ENCODE results near the gene ACP2.
"Not testable (repeated sequence)": the region's sequence is repeated elsewhere in the genome, so short reads cannot be mapped to it uniquely, and the experiment has no call there.

Gene ACP2

GRCh38 chr11:47198161-47198560 lies 50.5 kb downstream of the ACP2 start:
- not testable (repeated sequence) for DNase-seq (ENCODE audit: low read depth)

GRCh38 chr11:47192111-47192510 lies 56.5 kb downstream of the ACP2 start:
- DNase-seq (ENCODE audit: low read depth), result no peak

GRCh38 chr11:47191137-47191536 lies 57.5 kb downstream of the ACP2 start:
- DNase-seq (ENCODE audit: low read depth), result not testable (repeated sequence)
